ENCODE measurements around the gene GMNN. TPM values are rescaled to one million over a fixed set of nuclear protein-coding genes. Genes with fewer than 3 reads are reported as not detected.

Gene GMNN
- total RNA-seq, 4 donors from 2014 or later = 5.5 to 20.7 (median 13.9) TPM

GRCh38 chr6:24740861-24741260, 33.9 kb upstream of the GMNN start:
- H3K27ac ChIP-seq = no peak overlapping the region
- no peak for DNase-seq (ENCODE audit: low spot score in 2 of 2)
- no peaks in the 10 kb centered on the region for H3K4me1 ChIP-seq
- H3K9me3 ChIP-seq = no peaks in the 10 kb centered on the region
- no peaks in the 10 kb centered on the region for H3K36me3 ChIP-seq
- TF ChIP-seq EP300 (IDR thresholded peaks at IDR 0.05) (no peak), POLR2A (IDR thresholded peaks at IDR 0.05) (no peak), CTCF (IDR thresholded peaks at IDR 0.05) (no peak)
- no peak overlapping the region for H3K4me3 ChIP-seq
- no peaks in the 10 kb centered on the region for H3K27me3 ChIP-seq

GRCh38 chr6:24742216-24742738, 32.5 kb upstream of the GMNN start:
- DNase-seq (ENCODE audit: low spot score in 2 of 2) = no peak
- TF ChIP-seq EP300 (IDR thresholded peaks at IDR 0.05) = no peak
- no peak for TF ChIP-seq CTCF (IDR thresholded peaks at IDR 0.05)
- TF ChIP-seq POLR2A (IDR thresholded peaks at IDR 0.05) = no peak
- no peaks in the 10 kb centered on the region for H3K4me1 ChIP-seq
- H3K9me3 ChIP-seq = no peaks in the 10 kb centered on the region
- no peaks in the 10 kb centered on the region for H3K27me3 ChIP-seq
- WGBS, 2 donors = 61 to 69% methylated on average over 5 of the region's 5 CpGs
- H3K27ac ChIP-seq = peak overlapping the region in 1 of 4 donors; percentile 72
- no peak overlapping the region for H3K4me3 ChIP-seq
- no peaks in the 10 kb centered on the region for H3K36me3 ChIP-seq

- WGBS, 2 donors = 59 to 65% methylated on average over 2 of the region's 2 CpGs
- Histone ChIP-seq H3K4me1 (no peaks in the 10 kb centered on the region), H3K9me3 (no peaks in the 10 kb centered on the region), H3K4me3 (no peak overlapping the region), H3K27ac (peak overlapping the region in 2 of 4 donors; percentile 35 to 72), H3K27me3 (no peaks in the 10 kb centered on the region), H3K36me3 (no peaks in the 10 kb centered on the region)
- TF ChIP-seq POLR2A (IDR thresholded peaks at IDR 0.05) (no peak), EP300 (IDR thresholded peaks at IDR 0.05) (peak in 1 of 2 donors; percentile 41)
- DNase-seq (ENCODE audit: low spot score in 2 of 2) = no peak
Observed at GRCh38 chr6:24743265-24743943, 31.3 kb upstream of the GMNN start.

- TF ChIP-seq CTCF (IDR thresholded peaks at IDR 0.05) (no peak), EP300 (IDR thresholded peaks at IDR 0.05) (no peak), POLR2A (IDR thresholded peaks at IDR 0.05) (no peak)
- DNase-seq (ENCODE audit: low spot score in 2 of 2) = no peak
- Histone ChIP-seq H3K27ac (peak overlapping the region in 2 of 4 donors; percentile 35 to 72), H3K9me3 (no peaks in the 10 kb centered on the region), H3K36me3 (no peaks in the 10 kb centered on the region), H3K27me3 (no peaks in the 10 kb centered on the region), H3K4me3 (no peak overlapping the region), H3K4me1 (no peaks in the 10 kb centered on the region)
- WGBS, 2 donors = 89 to 90% methylated on average over 3 of the region's 3 CpGs
Observed at GRCh38 chr6:24743944-24744335, 30.8 kb upstream of the GMNN start.

GRCh38 chr6:24744911-24745310, 29.8 kb upstream of the GMNN start:
- Histone ChIP-seq H3K27ac (peak overlapping the region in 1 of 4 donors; percentile 72), H3K4me3 (no peak overlapping the region), H3K9me3 (no peaks in the 10 kb centered on the region), H3K4me1 (no peaks in the 10 kb centered on the region), H3K36me3 (no peaks in the 10 kb centered on the region), H3K27me3 (no peaks in the 10 kb centered on the region)
- no peak for DNase-seq (ENCODE audit: low spot score in 2 of 2)
- TF ChIP-seq CTCF (IDR thresholded peaks at IDR 0.05) = no peak
- peak in 1 of 2 donors; percentile 30 for TF ChIP-seq EP300 (IDR thresholded peaks at IDR 0.05)
- 74 to 75% methylated on average over 5 of the region's 5 CpGs for WGBS, 2 donors

Data from tibial nerve (tissue), 4 donors.